Measurements from ENCODE around the gene NECAP2.
"Not testable (repeated sequence)": the region's sequence is repeated elsewhere in the genome, so short reads cannot be mapped to it uniquely, and the experiment has no call there.

The NECAP2 gene

DNA sequence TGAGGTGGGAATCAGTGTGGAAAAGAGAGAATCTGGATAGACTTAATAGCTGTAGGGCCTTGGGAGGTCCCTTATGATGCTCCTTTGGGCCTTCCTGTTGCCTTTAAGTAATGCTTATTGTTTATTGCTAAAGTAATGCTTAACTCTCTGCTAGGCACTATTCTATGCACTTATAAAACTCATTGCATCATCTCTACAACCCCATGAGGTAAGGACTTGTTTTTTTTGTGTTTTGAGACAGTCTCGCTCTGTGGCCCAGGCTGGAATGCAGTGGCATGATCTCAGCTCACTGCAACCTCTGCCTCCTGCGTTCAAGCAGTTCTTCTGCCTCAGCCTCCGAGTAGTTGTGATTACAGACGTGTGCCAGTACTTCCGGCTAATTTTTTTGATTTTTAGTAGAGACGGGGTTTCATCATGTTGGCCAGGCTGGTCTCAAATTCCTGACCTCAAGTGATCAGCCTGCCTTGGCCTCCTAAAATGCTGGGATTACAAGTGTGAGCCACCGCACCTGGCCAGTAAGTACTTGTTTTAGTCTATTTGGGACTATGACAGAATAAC is 22.3 kb downstream of the NECAP2 start:
- DNase-seq, result no peak

DNA sequence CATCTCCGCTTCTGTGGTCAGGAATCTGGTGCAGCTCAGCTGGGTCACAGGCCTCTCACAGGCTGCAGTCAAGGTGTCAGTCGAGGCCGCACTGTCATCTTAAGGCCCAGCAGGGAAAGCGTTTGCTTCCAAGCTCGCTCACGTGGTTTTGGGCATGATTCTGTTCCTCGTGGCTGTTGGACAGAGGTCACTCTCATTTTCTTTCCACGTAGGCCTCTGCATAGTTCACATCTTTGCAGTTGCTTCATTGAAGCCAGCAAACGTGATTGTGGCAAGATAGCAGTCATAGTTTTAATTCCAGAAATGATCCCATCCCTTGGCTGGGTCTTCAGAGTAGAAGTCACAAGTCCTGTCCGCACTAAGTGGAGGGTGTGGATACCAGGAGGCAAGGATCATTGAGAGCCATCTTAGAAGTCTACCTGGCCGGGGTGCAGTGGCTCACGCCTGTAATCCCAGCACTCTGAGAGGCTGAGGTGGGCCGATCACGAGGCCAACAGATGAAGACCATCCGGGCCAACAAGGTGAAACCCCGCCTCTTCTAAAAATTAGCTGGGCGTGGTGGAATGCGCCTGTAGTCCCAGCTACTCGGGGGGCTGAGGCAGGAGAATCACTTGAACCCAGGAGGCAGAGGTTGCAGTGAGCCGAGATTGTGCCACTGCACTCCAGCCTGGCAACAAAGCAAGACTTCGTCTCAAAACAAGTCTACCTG is 24.5 kb downstream of the NECAP2 start:
- DNase-seq, result no peak

DNA sequence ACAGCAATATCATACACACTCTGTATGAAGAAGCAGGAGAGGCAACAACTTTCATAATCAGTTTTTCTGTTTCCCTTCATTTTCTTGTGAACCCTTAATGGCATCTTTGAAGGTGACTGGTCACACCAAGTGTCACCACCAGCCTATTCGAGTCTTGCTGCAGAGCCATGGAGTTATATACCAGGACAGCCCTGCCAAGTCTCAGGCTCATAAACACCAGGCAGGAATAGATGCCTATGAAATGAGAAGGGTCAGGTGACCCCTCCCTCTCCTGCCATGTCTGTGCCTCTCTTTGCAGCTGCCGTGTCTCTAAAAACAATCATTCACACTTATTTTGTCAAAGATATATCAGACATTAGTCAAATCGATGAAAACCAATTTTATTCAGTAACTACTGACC is 28.0 kb downstream of the NECAP2 start:
- no peak for DNase-seq

- no peak for DNase-seq
Measured at GRCh38 chr1:16474166-16474800, 33.8 kb downstream of the NECAP2 start.

GRCh38 chr1:16474891-16475290 is 34.4 kb downstream of the NECAP2 start:
- not testable (repeated sequence) for DNase-seq

GRCh38 chr1:16475771-16476770 is 35.5 kb downstream of the NECAP2 start:
- not testable (repeated sequence) for DNase-seq

DNA sequence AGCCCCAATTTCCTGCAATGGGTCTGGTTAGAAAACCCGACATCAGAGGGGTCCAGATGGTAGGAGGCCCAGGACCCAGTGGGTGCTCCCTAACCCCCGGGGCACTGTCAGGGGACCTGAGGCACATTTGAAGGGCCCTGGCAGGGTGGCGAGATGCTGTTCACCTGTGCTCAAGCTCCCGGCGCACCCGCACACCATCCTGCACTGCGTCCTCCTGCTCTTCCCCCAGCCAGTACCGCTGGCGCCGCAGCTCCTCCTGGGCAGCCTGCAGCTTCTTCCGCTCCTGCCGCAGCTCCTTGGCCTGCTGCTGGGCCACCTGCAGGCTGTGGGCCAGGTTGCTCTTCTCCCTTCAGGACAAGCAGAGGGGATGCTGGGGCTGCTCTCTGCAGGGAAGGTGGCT is 37.6 kb downstream of the NECAP2 start:
- DNase-seq, result no peak

GRCh38 chr1:16483146-16483545 is 42.6 kb downstream of the NECAP2 start:
- DNase-seq, result not testable (repeated sequence)

DNA sequence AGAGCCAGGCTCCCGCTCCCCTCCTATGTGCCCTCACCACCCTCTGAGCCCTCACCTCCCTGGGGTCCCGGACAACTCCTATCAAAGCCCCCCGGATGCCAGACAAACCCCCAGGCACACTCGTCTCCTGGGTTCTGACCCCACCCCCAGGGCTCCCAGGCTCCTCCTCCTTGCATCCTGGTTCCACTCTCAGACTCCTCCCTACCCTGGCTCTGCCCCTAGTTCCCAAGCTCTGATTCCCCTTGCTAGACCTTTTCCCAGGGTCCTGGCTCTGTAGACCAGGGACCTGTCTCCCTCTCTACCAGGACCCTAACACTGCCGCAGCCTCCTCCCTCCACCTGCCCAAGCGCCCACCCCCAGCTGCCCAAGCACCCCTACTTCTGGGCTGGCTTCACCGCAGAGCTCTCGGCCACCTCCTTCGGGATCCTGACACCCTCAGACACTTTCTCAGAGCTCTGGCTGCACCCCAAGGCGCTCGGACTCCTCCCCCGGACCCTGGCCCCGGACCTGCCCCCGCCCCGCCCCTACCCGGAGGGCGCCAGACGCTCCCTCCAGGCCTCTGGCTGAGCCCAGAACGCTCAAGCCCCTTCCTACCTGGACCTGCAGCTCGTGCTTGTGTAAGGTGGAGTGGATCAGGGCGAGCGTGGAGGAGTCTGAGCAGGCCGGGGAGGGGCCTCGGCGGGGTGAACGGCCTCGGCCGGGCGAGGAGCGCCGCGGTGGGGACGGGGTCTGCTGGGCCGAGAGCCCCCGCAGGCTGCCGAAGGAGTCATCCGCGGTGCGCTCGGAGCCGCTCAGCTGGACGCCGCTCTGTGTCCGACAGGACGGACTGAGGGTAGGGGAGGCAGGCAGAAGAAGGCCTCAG is 43.3 kb downstream of the NECAP2 start:
- not testable (repeated sequence) for DNase-seq

- DNase-seq, result no peak
Measured at GRCh38 chr1:16484501-16484835, 43.9 kb downstream of the NECAP2 start.

DNA sequence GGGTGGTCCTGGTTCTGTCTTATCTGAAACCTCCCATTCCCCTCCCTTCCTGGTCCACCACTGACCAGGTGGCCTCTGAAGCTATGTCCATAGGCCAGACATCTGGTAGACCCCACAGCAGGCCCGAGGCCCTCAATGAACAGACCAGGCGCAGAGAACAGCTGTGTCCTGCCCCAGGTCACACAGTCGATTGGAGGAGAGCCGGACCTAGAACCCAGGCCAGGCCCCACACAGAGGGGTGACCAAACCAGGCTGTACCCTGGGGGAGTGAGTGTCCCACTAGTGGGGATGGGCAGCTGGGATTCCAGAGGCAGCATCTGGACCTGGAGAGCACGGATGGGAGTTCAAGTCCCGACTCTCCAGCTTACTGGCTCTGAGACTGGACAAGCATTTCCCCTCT is 44.4 kb downstream of the NECAP2 start:
- no peak for DNase-seq

DNA sequence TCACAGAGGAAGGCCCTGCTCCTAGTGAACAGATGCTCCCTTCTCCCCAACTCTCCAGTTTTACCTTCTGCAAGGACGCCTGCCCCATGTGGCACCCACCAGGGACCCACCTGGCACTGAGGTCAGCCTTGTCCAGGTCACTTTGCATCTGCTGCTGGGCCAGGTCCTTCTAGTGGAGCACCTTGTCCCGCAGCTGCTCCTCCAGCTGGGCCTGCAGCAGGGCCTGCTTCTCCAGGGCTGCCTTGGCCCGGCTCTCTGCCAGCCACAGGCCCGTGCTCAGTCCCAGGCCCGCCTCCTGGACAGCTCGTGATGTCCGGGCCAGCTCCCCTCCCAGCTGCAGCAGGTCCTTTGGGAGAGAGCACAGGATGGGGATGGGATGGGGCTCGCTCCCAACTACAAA is 45.8 kb downstream of the NECAP2 start:
- not testable (repeated sequence) for DNase-seq

DNA sequence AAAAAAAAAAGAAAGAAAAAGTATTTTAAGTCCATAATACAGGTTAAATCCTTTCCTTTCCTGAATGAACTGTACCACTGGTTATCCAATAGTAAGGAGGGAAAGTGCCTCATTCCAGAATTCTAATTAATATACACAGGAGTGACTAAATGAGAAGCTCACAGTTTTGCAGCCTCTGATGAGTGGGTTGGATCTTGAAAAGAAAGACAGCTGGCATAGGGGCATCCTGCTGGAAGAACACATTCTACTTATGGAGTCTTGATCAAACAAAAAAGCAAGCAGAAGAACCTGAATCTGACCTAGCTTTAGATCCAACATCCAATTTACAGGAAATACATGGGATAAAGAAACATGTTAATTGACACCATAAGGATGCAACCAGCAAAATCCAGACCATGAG is 46.5 kb downstream of the NECAP2 start:
- not testable (repeated sequence) for DNase-seq

- DNase-seq, result not testable (repeated sequence)
Measured at GRCh38 chr1:16489195-16489880, 48.8 kb downstream of the NECAP2 start.

GRCh38 chr1:16491056-16491675 is 50.6 kb downstream of the NECAP2 start:
- DNase-seq, result no peak

DNA sequence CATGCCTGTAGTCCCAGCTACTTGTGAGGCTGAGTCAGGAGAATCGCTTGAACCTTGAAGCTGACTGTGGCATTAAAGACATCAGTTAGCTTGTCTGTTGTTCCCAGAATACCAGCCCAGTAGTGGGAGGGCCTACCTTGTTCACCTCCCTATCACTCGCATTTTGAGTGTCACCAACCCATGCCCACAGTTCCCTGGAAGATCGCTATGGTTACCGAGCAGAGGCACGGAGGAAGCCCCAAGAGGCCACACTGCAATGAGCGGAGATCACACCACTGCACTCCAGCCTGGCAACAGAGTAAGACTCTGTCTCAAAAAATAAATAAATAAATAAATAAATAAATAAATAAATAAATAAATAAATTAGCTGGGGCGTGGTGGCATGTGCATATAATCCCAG is 52.4 kb downstream of the NECAP2 start:
- not testable (repeated sequence) for DNase-seq

- DNase-seq, result not testable (repeated sequence)
Measured at GRCh38 chr1:16493731-16494130, 53.2 kb downstream of the NECAP2 start.

- not testable (repeated sequence) for DNase-seq
Measured at GRCh38 chr1:16497474-16497904, 57.0 kb downstream of the NECAP2 start.

DNA sequence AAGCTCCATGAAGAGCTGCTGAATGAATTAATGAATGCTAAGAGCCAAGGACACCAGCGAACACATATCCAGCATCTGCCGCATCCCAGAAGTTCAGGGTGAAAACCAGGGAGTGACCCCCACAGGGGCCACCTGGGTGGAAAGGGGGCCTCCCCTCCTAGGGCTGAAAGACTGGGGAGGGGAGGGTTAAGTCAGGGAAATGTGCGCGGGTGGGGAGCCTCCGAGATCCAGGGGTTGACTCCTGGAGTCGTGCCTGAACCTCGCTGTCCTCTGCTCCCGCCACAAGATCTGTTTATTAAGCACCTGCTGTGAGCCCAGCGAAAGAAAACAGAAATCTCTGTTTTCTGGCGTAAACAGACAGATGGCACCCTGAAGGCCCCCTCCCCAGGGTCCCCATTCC is 57.5 kb downstream of the NECAP2 start:
- DNase-seq, result not testable (repeated sequence)

DNA sequence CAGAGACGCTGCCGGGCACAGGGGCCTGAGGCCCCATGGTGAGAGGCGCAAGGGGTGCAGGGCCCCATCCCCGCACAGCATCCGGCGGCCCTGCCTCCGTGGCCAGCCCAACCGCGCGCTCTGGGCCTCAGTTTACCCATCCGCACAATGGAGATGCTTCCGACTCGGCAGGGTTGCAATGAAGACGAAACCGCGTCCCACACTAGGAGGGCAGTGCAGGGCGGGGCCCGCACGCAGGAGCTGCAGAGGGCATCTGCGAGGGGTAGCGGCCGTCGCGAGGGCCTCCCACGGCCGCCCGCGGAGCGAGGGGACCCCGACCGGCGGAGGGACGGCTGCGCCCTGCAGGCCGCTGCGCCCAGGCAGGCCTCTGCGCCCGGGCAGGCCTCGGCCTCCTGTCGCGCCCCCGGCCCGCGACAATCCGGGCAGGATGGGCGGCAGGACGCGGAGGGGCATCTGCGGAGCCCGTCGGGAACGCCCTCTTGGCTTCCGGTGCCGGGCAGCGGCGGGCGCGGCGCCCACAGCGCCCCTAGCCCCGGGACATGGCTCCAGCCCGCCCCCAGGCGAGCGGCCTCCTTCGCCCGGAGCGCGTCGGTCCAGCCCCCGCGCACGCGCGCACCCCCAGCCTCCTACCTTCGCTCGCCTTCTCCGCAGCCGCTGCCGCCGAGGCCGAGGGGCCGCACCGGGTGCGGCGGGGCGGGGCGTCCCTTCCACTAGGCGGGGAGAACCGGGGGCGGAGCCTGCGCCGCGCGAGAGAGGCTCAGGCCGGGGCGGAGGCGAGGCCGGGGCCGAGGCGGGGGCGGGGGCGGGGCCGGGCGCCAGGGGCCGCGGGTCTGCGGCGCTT is 58.3 kb downstream of the NECAP2 start:
- peak; percentile 90 for DNase-seq

Data from CD4-positive, alpha-beta T cell treated with Interleukin-21 for 1 hour (primary cell).